KOPT-K1 (cell line): ENCODE measurements around the gene FOCAD.

Source experiments
- H3K27ac ChIP-seq: fragments of 200-600 bp; sonication (generic); 2 replicates; pipeline ENCODE4 v1.5.1; 2016; ENCODE audit warnings: antibody characterized with exemption, mild to moderate bottlenecking, low read depth, low read length; ENCODE audit not compliant: poor library complexity, severe bottlenecking
- H3K36me3 ChIP-seq: fragments of 200-600 bp; sonication (generic); 2 replicates; pipeline ENCODE4 v1.5.1; 2017; ENCODE audit warnings: antibody characterized with exemption, mild to moderate bottlenecking, low read length, moderate library complexity; ENCODE audit not compliant: insufficient read depth
- H3K9me3 ChIP-seq: fragments of 200-600 bp; sonication (generic); 2 replicates; pipeline ENCODE4 v1.5.1; 2017; ENCODE audit warnings: antibody characterized with exemption, low read length, mild to moderate bottlenecking; ENCODE audit not compliant: insufficient read depth, poor library complexity, severe bottlenecking

FOCAD gene

DNA sequence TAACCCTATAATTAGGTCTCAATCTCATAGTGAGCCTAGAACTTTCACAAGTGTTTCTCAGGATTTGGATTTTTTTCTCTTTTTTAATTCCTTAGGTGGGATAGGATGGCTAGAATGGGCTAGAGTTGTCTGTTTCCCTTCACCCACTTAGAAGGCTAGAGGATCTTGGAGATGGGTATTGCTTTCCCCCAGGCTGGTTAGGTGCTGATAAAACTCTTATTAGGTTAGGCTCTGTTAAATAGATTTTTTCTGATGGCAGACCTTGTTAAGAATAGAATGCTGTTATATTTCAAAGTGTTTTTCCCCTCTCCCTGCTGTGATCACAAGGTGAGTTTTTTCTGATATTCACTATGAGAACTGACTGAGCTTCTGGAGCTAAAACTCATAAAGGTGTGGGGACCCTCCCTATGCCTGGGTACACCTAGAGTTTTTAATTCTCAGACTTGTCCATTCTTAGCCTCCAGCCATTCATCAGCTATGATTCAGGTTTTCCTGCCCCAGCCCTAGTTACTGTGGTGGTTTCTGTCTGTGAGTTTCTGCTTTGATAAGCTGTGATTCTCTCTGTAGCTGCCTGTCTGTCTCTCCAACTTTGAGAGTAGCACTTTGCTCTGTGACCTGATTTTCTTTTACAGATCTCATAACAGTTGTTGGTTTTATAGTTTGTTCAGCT lies 215.0 kb downstream of the FOCAD start:
- Histone ChIP-seq H3K36me3 (no peaks in the 10 kb centered on the region), H3K27ac (no peak overlapping the region), H3K9me3 (no peaks in the 10 kb centered on the region)

DNA sequence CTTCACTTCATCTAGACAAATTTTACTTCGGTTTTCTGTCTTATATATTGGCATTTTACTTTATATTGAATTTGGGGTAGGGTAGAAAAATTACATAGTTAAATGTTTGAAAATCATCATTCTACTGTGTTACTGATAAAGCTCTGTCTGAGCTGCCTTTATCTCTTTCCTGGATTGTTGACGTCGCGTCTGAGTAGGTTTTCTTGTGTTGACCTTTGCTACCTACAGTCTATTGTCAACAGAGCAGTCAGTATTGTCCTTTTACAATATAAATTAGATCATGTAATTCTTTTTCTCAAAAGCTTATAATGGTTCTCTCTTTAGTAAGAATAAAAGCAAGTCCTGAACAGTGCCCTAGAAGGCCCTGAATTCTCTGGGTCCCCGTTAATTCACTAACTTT lies 219.2 kb downstream of the FOCAD start:
- H3K9me3 ChIP-seq, result no peaks in the 10 kb centered on the region
- H3K27ac ChIP-seq, result no peak overlapping the region
- H3K36me3 ChIP-seq, result no peaks in the 10 kb centered on the region

GRCh38 chr9:20904995-20905394 lies 220.9 kb downstream of the FOCAD start:
- Histone ChIP-seq H3K27ac (no peak overlapping the region), H3K9me3 (no peaks in the 10 kb centered on the region), H3K36me3 (no peaks in the 10 kb centered on the region)

DNA sequence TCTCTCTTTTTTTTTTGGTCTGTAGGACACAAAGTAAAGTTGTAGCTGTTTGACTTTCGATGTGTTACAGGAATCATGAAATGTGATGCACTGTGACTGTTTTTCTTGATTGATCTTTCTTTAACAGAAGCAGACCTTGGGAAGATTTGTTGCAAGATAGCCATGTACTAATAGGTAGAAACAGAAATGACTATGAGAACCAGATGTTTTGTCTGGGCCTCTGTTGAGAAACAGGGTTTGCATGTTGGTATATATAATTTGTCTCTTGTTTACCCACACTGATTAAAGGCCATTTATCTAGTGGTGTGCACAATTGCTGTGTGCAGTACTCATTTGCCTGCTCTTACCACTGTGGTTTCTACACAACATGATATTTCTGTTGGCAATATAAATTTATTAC lies 222.3 kb downstream of the FOCAD start:
- Histone ChIP-seq H3K36me3 (no peaks in the 10 kb centered on the region), H3K27ac (no peak overlapping the region), H3K9me3 (no peaks in the 10 kb centered on the region)

GRCh38 chr9:20908461-20908860 lies 224.4 kb downstream of the FOCAD start:
- no peaks in the 10 kb centered on the region for H3K9me3 ChIP-seq
- no peak overlapping the region for H3K27ac ChIP-seq
- H3K36me3 ChIP-seq, result no peaks in the 10 kb centered on the region

DNA sequence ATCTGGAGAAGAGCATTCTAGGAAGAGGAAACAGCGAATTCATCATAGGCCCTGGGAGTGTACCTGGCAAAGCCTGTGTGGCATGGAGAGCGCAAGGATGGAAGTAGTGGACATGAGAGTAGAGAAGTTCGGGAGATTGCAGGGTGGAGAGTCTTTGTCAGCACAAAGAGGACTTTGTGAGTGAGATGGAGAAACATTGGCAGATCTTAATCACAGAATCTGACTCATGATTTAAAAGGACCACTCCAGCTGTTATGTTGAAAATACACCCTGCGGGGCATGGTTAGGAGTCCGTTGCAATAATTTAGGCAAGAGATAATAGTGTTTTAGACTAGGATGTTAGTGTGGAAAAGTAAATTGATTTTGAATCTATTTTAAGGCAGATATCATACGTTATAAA lies 230.5 kb downstream of the FOCAD start:
- no peak overlapping the region for H3K27ac ChIP-seq
- peaks cover 4% of the 10 kb centered on the region for H3K9me3 ChIP-seq
- H3K36me3 ChIP-seq, result 0 out of 2 replicates have a peak, but pooled peaks cover 4% of the 10 kb centered on the region

GRCh38 chr9:20921362-20921761 lies 237.3 kb downstream of the FOCAD start:
- peaks cover 4% of the 10 kb centered on the region for H3K9me3 ChIP-seq
- H3K27ac ChIP-seq, result no peak overlapping the region
- H3K36me3 ChIP-seq, result 0 out of 2 replicates have a peak, but pooled peaks cover 4% of the 10 kb centered on the region

- Histone ChIP-seq H3K9me3 (no peaks in the 10 kb centered on the region), H3K36me3 (no peaks in the 10 kb centered on the region)
These were observed 241.4 kb downstream of the FOCAD start for GRCh38 chr9:20925256-20926045.

DNA sequence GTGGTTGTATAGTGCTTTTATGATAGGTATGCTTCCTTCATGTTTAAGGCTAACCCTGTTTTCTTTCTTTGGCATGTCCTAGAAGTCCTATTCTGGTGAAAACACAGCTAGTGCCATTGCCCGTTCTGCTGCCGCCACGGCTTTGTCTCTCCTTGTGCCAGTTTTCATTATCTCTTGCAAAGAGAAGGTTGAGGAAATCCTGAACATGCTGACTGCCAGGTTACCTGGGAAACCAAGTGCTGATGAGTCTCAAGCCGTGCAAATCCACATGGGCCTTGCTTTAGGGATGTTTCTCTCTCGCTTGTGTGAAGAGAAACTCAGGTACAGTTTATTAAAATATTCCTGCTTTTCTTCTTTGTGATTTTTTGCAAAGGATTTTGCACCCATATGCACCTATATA lies 245.2 kb downstream of the FOCAD start:
- Histone ChIP-seq H3K9me3 (no peaks in the 10 kb centered on the region), H3K27ac (no peak overlapping the region), H3K36me3 (no peaks in the 10 kb centered on the region)

More at GRCh38 chr9:20925256-20926045, 241.4 kb downstream of the FOCAD start:
- no peak overlapping the region for H3K27ac ChIP-seq

DNA sequence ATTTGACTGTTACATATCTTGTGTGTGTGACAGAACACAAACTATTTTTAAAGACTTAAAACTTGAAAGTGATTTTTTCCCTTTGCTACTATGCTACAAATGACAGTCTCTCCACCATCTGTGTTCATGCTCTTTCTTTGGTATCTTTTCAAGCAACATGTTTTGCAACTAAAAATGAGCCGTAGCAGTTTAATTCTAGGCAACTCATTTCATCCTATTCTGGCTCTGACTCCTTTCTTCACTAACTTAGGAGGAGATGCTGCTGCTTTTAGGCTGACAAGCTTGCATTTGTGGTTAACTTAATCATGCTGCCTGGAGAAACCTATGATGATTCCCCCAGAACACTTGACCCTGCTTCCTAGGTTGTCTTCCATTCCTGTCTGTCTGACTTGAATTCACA lies 246.8 kb downstream of the FOCAD start:
- Histone ChIP-seq H3K9me3 (no peaks in the 10 kb centered on the region), H3K36me3 (no peaks in the 10 kb centered on the region), H3K27ac (no peak overlapping the region)

GRCh38 chr9:20940447-20941173 lies 256.6 kb downstream of the FOCAD start:
- H3K27ac ChIP-seq, result no peak overlapping the region
- H3K36me3 ChIP-seq, result no peaks in the 10 kb centered on the region
- no peaks in the 10 kb centered on the region for H3K9me3 ChIP-seq

GRCh38 chr9:20941174-20941690 lies 257.2 kb downstream of the FOCAD start:
- H3K27ac ChIP-seq, result no peak overlapping the region
- H3K36me3 ChIP-seq, result no peaks in the 10 kb centered on the region
- no peaks in the 10 kb centered on the region for H3K9me3 ChIP-seq

- H3K9me3 ChIP-seq, result no peaks in the 10 kb centered on the region
- no peaks in the 10 kb centered on the region for H3K36me3 ChIP-seq
- no peak overlapping the region for H3K27ac ChIP-seq
These were observed 260.4 kb downstream of the FOCAD start for GRCh38 chr9:20944507-20944906.

DNA sequence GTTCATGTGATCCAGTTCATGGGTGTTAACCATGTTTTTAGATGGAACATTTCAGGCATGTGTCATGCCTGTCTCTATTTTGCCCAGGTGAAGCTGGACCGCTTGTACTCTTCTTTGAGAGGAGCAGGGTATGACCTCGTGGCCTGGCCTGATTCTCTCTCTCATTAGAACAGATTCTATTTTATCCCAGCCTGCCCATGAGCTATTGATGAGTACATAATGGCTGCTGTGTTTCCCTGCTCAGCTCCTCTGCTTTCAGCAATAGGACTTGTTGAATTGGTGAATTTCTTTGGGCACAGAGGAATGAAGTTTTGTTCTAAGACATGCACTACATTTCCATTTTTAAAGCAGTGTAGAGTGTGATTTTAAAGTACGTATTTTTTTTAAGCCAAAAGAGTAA lies 261.2 kb downstream of the FOCAD start:
- no peaks in the 10 kb centered on the region for H3K36me3 ChIP-seq
- H3K9me3 ChIP-seq, result no peaks in the 10 kb centered on the region
- no peak overlapping the region for H3K27ac ChIP-seq

GRCh38 chr9:20945856-20946255 lies 261.8 kb downstream of the FOCAD start:
- no peaks in the 10 kb centered on the region for H3K9me3 ChIP-seq
- H3K27ac ChIP-seq, result no peak overlapping the region
- 0 out of 2 replicates have a peak, but pooled peaks cover 2% of the 10 kb centered on the region for H3K36me3 ChIP-seq
